VCaP (cell line): Measurements from ENCODE around the gene ACACA.

ENCODE experiments used
- H3K27ac ChIP-seq: fragments of 450-650 bp; 2 replicates; pipeline ENCODE4 v1.5.1; 2017
- CTCF ChIP-seq: fragments of 450-650 bp; conservative IDR thresholded peaks from 2 replicates; pipeline ENCODE4 v1.5.1; 2017; ENCODE audit warnings: mild to moderate bottlenecking, moderate library complexity

The ACACA gene

GRCh38 chr17:37391146-37391545 is 15.5 kb downstream of the ACACA start:
- H3K27ac ChIP-seq: no peak overlapping the region
- TF ChIP-seq CTCF: no peak

GRCh38 chr17:37389160-37389559 is 17.5 kb downstream of the ACACA start:
- TF ChIP-seq CTCF: no peak
- H3K27ac ChIP-seq: no peak overlapping the region

GRCh38 chr17:37388266-37388665 is 18.4 kb downstream of the ACACA start:
- H3K27ac ChIP-seq: no peak overlapping the region
- TF ChIP-seq CTCF: no peak

GRCh38 chr17:37386462-37386861 is 20.2 kb downstream of the ACACA start:
- TF ChIP-seq CTCF: no peak
- H3K27ac ChIP-seq: no peak overlapping the region

GRCh38 chr17:37385474-37385990 is 21.1 kb downstream of the ACACA start:
- no peak overlapping the region for H3K27ac ChIP-seq
- no peak for TF ChIP-seq CTCF

GRCh38 chr17:37384560-37385149 is 22.0 kb downstream of the ACACA start:
- H3K27ac ChIP-seq: no peak overlapping the region
- TF ChIP-seq CTCF: no peak

- no peak for TF ChIP-seq CTCF
- no peak overlapping the region for H3K27ac ChIP-seq
Observed at GRCh38 chr17:37382056-37382455, 24.6 kb downstream of the ACACA start.
